Measurements from ENCODE around the gene LRG1.

Gene LRG1, protein sequence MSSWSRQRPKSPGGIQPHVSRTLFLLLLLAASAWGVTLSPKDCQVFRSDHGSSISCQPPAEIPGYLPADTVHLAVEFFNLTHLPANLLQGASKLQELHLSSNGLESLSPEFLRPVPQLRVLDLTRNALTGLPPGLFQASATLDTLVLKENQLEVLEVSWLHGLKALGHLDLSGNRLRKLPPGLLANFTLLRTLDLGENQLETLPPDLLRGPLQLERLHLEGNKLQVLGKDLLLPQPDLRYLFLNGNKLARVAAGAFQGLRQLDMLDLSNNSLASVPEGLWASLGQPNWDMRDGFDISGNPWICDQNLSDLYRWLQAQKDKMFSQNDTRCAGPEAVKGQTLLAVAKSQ

GRCh38 chr19:4539693-4540581, at the start of gene LRG1:
TSS of gene LRG1 (minus strand) at chr19:4540036. CDS start at chr19:4540013, 23 bp downstream.
- DNase-seq (ENCODE audit: low read depth in 2 of 2) = no peak

DNA sequence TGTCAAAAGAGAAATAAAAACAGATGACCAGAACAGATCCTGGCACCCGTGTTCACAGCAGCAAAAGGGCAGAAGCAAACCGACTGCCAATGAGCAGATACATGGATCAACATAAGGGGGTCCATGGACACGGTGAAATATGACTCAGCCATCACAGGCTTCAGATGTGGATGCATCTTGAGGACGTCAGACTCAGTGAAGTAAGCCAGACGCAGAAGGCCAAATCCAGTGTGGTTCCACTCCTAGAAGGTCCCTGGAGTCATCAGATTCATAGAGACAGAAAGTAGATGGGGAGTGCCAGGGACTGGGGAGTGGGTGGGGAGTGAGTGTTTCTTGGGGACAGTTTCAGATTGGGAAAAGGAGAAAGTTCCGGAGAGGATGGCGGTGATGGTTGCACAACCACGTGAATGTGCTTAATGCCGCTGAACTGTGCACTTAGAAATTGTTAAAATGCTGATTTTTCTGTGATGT, 48.5 kb upstream of the LRG1 start:
- DNase-seq (ENCODE audit: low read depth in 2 of 2) = no peak

- DNase-seq (ENCODE audit: low read depth in 2 of 2) = no peak
Measured at GRCh38 chr19:4587527-4587926, 47.7 kb upstream of the LRG1 start.

- no peak for DNase-seq (ENCODE audit: low read depth in 2 of 2)
Measured at GRCh38 chr19:4586691-4587090, 46.9 kb upstream of the LRG1 start.

GRCh38 chr19:4586245-4586644, 46.4 kb upstream of the LRG1 start:
- no peak for DNase-seq (ENCODE audit: low read depth in 2 of 2)

DNA sequence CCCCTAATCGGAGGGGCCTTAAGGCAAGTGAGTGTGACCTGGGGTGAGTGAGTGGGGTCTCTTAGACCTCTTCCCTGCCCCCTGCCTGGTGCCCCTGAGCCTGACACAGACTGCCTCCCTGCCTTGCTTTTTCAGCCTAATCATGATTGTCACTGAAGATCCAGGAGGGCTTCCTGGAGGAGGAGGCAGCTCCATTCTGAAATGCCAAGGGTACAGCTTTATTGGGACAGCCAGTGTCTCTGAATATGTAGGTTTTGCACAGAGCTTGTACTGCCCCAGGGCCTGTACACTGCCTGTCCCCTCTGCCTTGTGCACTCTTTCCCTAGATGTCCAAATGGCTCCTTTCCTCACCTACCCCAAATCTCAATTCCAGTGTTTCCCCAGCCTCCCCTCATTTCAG, 45.7 kb upstream of the LRG1 start:
- DNase-seq (ENCODE audit: low read depth in 2 of 2) = no peak

DNA sequence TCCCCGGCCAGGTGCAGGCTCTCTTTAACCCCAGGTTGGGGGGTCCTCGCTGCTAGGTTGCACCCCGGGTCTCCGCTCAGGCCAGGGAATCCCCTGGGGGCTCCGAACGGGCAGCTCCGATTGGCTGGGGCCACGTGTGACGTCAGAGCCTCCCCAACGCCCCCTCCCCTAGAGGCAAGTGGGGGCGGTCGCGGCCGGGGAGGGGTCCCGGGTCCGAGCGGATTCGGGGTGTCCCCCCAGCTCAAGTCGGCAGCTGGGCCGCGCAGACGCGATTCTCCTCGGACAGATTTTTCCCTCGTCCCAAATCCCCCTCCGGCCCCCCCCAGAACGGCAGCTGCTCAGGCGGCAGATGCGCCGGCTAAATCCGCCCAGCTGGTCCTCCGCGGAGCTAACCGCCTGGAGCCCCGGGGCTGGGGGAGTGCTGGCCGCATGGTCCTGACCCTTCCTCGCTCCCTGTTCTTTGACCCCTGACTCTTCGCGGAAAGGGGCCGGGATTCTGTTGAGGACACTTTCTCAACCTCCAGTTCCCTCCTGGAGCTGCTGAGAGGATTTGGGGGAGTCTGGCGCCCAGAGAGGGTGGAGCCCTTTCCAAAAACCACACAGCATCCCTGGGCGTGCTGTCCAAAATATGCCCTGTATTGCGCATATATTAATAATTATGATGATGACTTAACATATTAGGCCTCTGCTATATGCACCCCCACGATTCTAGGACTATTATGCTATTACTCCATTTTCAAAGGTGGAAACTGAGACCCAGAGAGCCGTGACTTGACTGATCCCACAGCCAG, 45.0 kb upstream of the LRG1 start:
- DNase-seq (ENCODE audit: low read depth in 2 of 2) = no peak

DNA sequence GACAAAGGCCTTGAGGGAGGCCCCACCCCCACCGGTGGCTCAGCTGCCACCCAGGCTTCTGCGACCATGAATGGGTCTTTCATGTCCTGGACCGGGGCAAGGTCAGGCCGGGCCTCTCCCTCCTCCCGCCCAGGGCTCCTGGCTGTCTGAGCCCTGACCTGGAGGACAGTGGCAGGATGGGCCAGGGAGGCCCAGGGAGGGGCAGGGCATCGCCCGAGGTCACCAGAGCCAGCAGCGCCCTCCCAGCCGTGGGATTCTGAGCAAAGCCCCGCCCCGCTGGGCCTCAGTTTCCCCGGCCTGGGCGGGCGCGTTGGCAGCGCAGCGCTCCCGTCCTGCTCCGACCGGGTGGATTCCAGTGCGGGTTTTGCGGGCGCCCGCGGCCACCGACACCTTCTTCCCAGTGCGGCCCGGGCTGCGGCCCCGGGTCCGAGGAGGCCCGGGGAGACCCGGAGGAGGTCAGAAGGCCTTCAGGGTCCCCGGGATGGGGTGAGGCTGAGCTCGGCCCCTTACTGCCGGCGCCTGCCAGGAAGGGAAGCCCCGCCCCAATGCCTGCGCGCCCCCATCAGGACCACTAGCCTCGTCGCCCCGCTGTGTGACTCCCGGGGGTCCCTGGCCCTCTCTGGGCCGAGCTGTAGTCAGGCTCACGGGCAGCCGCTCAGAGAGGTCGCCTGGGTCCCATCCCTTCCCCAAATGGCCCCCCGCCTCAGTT, 44.3 kb upstream of the LRG1 start:
- DNase-seq (ENCODE audit: low read depth in 2 of 2) = no peak

DNA sequence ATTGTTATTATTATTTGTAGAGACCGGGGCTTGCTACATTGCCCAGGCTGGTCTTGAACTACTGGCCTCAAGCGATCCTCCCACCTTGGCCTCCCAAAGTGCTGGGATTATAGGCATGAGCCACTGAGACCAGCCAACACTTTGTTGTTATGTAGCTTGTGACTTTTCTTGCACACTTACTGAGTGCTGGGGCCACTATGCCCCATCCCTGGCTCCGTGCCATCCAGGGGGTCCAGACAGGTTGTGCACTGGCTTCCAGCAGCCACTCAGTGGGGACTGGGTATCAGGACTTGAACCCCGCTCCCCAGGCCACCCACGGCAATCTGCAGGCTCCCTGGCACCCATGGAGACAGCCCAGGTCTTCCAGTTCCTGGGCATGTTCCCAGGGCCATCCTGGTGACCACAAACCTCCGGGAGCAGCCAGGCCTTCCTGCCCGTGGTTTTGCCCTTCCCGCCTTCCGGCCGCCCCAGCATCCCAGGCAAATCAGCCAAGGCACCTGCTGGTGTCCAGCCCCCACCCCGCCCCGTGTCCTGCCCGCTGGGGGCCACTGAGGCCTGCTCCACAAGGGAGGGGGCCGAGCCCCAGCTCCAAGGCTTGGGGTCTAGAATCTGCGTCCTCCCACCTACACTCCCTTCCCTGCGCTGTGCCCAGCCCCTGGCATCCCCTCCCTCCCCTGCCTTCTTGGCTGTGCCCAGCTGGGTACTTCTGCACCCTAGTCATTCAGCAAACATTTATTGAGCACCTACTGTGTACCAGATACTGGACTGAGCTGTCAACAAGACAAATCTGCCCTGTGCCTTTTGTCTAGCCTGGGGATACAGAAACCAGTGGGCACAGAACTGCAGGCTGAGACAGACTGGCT, 43.4 kb upstream of the LRG1 start:
- no peak for DNase-seq (ENCODE audit: low read depth in 2 of 2)

GRCh38 chr19:4581666-4582553, 42.1 kb upstream of the LRG1 start:
- no peak for DNase-seq (ENCODE audit: low read depth in 2 of 2)

DNA sequence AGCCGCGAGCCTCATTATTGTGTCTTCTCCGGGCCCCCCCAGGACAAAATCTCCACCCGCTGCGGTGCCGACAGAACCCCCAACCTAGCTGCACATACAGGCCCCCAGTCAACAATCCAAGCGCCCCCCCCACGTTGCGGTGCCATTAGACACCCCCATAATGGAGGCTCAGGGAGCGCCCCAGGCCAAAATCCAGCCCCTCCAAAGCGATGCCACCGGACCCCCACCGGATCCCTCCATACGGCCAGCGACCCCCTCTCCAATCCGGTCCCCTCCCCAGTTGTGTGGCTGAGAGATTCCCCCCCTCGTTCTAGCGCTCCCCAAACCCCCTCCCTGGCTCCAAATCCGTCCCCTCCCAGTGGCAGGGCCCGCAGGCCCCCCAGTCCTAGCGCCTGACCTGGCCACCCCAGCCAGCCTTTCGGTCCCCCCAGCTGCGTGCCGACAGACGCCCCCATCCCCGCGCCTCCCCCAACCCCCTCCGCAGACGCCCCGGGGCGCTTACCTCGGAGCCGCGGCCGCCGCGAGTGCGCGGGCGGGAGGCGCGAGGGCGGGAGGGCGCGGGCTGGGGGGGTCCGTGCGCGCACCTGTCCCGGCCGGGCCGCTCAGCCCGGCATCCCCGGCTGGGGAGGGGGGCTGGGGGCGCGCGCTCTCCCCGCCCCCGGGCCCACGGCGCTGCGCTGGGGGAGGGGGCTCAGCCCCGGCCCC, 41.3 kb upstream of the LRG1 start:
- no peak for DNase-seq (ENCODE audit: low read depth in 2 of 2)

DNA sequence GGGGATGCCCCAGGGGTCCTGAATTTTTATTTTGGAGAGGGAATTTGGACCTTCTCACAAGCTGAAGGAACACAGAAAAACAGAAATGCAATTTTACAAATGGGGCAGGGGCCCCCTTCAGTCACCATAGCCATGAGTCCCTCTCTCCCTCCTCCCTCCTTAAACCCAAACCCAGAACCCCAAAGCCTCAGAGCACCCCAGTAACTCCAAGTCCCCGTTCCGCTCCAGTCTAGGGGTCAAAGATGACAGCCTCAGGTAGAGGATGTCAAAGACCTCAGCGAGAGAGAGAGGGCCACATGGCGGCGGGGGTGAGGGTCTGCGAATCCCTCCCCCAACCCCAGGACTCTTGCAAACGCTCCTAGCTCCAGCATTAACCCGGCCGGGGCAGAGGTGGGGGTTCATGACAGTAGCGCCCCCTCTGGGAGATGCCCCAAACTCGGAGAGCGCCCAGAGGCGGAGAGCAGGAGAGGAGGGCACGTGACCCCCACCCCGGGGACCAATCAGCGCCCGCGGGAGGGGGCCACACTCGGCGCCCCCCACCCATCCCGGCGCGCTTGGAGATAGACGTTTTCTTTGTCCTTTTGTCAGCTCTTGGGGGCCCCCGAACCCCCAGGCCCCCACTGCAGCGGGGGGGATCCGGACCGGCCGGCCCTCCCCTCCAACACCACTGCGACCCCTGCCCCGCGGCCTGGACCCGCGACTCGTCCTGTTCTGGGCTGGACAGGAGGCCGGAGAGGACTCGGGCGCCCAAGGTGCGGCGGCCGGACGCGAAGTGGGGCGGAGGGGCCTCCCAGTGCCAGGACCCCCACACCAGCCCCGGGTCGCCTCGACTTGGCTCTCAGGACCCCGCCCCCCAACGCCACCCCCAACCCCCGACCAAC, 40.4 kb upstream of the LRG1 start:
- DNase-seq (ENCODE audit: low read depth in 2 of 2) = no peak

GRCh38 chr19:4579389-4579788, 39.6 kb upstream of the LRG1 start:
- no peak for DNase-seq (ENCODE audit: low read depth in 2 of 2)

DNA sequence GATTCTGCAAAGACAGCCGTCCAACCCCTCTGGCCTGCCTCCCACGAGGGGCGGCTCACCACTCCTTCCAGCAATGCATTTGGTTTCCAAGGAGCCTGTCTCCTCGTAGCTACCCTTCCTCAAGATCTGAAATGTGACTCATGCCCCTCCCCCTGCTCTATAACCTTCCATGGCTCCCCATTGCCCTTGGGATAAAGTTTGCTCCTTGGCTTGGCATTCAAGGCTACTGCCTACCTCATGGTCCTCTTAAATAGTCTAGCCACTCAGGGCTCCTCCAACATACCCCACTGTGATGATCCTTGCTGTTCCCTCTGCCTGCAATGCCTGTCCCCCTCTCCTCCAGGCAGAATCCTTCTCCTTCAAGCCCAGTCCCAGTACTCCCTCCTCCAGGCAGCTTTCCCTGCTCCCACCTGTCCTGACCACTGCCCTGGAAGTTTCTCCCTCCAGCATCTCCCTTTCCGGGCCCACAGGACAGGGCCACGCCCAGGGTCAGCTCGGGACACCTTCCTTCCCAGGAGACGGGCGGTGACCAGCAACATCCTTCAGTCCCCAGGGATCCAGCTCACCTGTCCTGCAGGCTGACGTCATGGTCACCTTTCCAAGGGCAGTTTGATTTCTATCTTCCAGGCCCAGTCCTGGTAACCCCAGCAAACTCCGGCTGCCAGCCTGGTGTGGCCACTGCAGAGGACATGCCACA, 38.9 kb upstream of the LRG1 start:
- DNase-seq (ENCODE audit: low read depth in 2 of 2) = no peak

DNA sequence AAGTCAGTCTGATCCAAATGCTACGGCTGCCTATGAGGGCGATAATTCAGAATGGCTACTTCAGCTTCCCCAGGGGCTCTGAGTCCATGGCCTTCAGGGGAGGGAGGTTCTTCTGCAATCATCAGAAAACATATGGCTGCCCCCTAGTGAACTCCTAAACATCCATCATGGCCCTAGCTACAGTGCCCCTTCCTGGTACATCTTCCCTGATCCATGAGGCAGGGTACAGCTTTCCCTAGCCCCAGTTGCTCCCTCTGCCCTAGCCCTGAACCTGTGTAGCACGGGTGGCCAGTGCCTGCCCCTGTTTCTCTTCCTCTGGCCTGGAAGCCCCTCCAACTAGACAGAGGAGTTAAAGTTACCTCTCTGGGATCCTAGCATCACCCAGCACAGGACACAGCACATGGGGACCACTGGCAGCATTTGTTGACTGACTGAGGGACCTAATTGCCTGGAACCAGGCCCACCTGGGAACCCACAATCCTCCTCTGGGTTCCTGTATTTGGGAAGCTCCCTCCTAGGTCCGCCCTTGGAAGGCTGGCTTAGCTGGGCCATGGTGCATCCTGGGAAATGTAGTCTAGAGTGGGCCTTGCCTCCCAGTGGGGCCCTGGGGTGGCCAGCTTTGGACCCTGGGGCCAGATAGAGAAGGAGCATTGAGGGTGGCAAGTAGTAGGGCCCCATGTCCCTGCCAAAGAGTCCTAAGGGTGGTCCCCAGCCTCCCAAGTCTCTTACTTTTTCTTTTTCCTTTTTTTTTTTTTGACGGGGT, 37.4 kb upstream of the LRG1 start:
- no peak for DNase-seq (ENCODE audit: low read depth in 2 of 2)
